HG02759 (cell line): ENCODE data around the gene FOLR1.

Source experiments
- ATAC-seq: cut with Tn5 transposase; IDR thresholded peaks from one replicate; pipeline ENCODE4 v1.9.1; 2021; ENCODE audit warnings: mild to moderate bottlenecking, moderate library complexity; ENCODE audit not compliant: unreplicated experiment

FOLR1 gene

DNA sequence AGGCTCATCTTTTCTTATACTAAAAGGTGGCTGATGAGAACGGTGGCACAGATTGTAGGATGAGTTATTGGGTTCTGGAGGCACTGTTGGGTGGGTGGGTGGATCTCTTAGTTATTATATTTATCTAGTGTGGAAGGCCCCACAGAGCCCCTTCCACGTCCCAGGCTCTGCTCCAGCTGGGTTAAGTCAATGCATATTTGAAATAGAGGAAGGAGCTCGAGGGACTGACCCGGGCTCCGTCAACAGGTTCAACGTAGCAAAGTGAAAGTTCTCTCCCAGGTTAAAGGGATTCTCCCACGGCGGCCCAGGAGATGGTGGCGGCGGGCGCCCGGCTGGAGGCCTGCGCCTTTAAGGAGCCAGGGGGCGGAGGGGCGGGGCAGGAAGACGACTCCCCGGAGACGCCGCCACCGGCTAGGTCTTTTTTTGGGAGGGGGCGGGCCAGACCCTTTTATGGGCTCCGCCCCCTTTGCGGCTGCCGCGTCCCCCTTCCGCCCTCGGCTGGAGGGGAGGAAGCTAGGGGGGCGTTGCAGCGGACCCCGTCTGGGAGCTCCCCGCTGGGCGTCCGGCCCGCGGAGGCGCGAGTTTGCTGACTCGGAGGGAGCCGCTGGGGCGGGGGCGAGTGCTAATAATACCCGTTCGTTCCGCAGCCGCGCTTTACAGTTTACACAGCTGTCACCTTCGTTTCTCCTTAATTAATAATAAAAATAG, 31.1 kb downstream of the FOLR1 start:
- ATAC-seq, result peak; percentile 76

DNA sequence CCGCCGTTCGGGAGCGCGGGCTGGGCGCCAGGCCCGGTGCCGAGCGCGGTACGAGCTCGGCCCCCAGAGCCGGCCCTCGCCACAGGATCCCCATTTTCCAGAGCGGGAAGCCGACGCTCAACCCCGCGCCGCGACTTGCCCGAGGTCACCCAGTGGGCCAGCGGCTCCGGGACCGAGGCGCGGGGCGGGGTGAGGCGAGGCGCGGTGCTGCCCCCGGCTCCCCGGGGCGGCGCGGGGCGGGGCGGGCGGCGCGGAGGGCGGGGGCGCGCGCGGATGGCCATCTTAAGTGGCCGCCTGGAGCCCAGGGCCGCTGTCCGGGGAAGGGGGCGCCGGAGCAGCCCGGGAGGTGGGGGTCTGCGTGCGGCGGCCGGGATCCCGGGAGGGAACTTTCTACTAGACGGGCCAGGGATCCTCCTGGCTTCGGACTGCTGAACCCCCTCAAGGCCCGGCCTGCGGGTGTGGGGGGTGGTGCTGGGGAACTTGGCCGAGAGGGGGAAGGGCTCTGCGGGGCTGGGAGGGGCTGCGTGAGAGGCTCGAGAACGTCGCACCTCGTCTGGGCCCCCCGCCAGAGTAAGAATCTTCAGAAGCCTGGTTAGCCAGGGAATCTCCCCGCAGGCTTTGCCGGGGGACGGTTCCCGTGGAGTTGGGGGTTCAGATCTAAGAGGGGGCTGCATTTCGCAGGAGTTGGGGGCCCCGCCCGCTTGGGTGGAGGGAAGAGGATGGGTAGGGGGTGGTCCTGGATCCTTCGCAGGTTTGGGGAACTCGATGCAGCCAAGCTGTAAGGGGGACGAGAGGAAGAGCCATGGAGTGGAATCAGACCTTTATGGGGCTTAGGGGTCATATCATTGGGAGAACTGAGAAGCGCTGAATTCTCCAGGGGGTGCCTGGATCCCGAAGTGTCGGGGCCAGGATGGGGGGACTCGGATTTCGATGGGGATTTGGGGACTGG, 31.9 kb downstream of the FOLR1 start:
- ATAC-seq, result peak; percentile 64

DNA sequence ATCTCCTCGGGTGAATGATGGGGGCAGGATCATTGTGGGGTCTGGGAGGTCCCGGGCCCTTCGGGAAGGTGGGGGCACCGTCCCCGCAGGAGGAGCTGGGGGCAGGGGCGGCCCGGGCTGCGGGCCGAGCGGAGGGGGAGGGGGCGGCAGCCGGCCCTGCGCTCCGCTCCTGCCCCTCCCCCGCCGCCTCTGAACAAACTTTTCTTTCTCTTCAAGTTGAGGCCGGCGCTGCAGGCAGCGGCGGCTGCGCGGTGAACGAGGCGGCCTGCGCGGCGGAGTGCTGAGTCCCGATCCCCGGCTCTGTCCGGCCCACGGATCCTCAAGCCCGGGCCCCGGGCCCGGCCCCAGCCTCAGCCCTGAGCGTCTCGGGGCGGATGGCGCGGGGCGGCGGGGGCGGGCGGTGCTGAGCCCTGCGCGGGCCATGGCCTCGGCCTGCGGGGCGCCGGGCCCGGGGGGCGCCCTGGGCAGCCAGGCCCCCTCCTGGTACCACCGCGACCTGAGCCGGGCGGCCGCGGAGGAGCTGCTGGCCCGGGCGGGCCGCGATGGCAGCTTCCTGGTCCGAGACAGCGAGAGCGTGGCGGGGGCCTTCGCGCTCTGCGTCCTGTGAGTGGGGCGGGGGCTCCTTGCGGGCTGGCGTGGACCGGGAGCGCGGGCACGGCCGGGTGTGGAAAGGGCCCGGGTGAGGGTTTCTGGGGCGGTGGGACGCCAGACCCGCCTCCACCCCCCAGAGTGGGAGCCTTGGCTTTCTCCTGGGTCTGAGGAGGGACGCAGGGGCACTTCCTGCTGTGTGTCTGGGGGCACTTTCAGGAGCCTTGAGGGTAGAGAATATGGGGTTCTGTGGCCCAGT, 32.8 kb downstream of the FOLR1 start, which contains the start of gene INPPL1:
Gene INPPL1 (plus strand): TSS at position 204 of the 847 bp plus-strand sequence. CDS start 218 bp downstream, at position 422.
- ATAC-seq, result no peak

DNA sequence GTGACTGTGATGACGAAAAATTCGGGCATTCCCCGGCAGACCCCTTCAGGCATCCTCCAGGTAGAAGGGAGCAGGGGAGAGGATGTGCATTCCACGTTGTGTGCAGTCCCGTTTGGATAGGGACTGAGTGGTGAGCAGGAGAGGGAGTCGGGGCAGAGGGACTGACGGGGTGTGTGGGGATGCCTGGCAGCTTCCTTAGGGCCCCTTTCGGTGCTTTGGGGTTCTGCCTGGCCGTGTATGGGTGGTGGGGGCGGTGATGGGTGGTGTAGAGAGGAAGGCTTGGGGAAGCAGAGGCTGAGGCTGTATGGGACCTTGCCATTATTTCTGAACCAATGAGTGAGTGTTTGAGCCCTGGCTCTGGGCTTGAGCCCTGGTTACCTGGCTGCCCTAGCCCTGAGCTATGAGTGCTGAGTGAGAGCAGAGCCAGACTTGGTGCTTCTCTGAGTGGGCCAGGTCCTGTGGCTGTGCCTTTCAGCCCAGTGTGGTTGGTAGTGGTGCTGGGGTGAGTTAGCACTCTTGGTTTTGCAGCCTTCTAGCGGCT, 33.5 kb downstream of the FOLR1 start:
- ATAC-seq, result no peak

DNA sequence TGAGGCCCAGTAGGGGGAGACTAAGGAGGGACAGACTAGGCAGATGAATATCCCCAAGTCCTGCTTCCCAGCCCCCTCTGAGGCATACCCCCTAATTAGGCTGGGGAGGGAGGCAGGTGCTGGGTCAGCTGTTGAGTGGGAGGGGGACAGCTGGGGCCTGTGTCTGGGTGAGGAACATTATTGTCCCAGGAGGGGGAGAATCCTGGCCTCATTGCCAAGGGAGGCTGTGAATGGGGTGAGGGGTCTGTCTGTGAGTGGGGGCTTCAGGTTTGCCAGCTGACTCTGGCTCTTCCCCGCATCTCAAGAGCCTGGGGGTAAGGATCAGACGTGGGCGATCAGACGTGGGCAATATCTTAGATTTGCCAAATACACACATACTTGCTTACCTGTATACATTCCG, 34.8 kb downstream of the FOLR1 start:
- ATAC-seq, result no peak

DNA sequence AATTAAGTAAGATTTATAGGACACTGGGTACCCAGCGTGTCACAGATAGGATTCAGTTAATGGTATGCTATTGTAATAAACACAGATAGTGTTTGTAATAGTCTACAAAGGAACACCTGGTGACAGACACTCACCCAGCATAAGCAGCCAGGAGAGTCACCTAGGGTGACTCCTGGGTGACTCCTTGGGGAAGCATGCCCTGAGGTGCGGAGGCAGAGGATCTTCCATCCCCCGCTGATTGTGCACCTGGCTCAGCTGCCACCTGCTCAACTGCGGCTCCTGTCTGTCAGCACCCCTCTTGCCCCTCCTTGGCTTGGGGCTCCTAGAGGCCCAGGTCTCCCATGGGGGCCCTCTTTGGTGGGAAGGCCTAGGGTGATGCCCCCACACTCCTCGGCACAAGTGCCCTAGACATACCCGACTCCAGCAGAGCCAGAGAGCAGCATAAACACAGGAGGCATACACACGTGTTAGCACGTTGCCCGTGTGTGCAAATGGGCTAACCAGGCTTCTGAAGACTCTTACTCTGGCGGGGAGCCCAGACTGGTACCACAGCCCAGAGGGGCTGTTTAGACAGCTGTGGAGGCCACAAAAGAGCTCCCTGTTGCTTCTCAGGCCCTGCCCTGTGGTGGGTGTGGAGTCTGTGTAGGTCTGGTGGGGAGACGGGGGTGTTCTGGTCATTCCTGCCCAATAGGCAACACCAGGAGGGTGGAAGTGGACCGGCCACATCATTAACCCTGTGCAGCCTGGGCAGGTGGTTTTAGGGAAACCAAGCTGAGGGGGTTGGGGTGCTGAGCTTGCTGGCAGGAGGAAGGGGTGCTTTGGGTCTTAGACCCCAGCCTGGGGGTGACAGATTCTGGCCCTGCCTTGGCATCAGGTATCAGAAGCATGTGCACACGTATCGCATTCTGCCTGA, 35.6 kb downstream of the FOLR1 start:
- ATAC-seq, result no peak

DNA sequence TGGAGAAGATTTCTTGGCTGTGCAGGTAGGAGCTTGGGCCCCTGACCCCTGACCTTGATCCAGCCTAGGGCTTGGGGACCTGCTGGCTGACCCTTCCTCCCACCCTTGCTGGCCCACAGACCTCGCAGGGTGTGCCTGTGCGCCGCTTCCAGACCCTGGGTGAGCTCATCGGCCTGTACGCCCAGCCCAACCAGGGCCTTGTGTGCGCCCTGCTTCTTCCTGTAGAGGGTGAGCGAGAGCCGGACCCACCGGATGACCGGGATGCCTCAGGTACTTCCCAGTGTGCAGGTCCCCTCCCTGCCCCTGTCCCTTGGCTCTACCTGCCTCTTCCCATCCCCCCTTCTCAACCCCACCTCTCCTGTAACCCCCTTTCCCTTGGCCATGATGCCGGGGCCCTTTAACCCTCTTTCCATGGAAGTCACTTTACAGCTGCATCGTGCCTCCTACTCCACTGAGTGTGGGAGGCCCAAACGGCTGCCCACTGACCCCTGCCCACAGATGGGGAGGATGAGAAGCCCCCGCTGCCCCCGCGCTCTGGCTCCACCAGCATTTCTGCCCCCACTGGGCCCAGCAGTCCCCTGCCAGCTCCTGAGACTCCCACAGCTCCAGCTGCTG, 36.4 kb downstream of the FOLR1 start:
- ATAC-seq, result no peak

DNA sequence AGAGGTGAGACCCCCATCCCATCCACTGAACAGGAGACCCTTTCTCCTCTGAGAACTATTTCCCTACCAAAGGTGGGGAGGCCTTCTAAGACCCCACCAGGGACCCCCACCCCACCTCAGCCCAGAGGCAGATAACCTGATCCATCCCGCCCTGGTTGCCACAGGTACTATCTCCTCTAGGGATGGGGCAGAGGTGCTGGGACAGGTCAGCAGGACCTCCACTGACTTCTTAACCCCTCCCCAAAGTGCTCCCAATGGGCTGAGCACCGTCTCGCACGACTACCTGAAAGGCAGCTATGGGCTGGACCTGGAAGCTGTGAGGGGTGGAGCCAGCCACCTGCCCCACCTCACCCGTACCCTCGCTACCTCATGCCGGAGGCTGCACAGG, 36.9 kb downstream of the FOLR1 start:
- ATAC-seq, result no peak

DNA sequence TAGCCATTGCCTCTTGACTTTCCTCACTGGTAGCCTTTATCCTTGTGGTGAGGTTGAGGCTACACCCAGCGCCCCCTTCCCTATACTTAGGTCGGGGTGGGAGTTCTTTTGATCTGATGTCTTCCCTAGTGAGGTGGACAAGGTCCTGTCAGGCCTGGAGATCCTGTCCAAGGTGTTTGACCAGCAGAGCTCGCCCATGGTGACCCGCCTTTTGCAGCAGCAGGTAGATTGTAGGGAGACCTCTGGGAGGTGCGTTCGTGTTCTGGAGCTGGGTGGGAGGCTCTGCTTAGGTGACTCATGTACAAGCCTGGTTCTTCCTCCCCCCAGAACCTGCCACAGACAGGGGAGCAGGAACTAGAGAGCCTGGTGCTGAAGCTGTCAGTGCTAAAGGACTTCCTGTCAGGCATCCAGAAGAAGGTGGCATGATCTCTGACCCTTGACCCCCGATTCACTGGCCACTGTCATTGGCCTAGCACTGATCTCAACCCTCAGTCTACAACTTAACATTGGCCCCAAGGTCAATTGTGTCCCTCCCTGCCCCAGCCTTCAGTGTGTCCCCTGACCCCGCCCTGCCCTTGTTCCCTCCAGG, 37.5 kb downstream of the FOLR1 start:
- no peak for ATAC-seq

DNA sequence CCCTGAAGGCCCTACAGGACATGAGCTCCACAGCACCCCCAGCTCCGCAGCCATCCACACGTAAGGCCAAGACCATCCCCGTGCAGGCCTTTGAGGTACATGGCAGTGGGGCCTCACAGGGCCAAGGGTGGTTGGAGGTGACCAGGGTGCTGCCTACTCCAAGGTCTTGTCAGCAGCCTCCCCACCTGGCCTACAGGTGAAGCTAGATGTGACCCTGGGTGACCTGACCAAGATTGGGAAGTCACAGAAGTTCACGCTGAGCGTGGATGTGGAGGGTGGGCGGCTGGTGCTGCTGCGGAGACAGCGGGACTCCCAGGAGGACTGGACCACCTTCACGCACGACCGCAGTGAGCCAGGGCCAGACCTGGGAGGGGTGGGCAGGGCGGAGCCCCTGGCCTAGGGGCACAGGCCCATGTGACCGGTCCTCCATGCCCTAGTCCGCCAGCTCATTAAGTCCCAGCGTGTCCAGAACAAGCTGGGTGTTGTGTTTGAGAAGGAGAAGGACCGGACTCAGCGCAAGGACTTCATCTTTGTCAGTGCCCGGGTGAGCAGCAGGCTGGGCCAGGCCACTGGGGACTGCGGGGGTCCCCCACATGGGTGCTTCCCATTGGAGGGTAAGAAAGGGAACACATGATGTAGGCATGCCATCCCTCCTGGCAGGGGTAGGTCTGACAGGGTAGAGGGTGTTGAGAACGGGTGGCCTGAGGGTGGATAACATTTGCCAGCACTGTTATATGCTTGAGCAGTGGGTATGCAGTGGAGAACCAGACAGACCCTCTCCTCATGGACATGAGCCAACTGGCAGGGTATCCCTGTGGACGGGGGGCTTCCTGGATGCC, 38.2 kb downstream of the FOLR1 start:
- ATAC-seq, result no peak

DNA sequence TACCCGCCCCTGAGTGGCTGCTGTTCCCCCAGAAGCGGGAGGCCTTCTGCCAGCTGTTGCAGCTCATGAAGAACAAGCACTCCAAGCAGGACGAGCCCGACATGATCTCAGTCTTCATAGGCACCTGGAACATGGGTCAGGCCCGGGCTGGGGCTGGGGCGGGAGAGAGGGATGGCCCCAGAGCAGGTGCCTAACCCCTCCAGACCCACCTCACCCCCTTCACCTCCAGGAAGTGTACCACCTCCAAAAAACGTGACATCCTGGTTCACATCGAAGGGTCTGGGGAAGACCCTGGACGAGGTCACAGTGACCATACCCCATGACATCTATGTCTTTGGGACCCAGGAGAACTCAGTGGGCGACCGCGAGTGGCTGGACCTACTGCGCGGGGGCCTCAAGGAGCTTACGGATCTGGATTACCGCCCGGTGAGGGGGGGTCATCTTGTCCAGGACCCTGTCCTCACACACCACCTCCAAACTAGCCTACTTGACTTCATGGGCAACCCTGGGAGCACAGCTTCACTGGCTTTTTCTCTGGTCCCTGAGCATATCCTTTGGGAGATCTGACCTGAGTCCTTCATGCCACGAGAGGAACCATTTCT, 38.9 kb downstream of the FOLR1 start:
- ATAC-seq, result no peak

DNA sequence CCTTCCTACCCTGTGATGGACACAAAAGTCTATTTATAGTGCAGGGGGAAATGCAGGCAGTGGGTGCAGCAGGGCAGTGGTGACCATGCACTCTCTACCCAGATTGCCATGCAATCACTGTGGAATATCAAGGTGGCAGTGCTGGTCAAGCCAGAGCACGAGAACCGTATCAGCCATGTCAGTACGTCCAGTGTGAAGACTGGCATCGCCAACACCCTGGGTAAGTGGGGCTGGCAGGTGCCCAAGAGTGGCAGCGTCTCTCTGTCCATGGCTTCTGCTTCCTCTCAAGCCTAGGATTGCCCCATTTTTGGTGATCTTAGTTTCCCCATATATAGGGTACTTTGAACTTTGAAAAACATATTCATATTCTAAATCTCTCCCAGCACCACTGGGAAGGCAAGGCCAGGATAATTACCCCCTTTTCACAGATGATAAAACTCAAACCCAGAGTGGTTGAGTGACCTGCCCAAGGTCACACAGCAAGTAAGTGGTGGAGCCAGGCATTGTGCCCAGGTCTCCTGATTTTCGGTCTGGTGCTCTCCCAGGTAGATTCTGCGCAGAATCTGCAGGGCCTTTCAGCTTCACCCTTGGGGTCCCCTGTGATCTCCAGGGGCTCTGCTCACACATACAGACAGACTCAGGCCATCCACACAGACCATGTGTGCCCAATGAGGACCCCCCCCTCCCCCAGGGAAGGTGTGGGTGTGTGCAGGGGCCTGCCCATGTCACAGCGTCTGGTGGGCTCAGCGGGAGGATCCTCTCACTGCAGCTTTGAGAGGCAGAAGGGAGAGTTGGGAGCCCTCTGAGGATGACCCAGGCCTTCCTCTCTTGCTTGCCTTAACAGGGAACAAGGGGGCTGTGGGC, 39.7 kb downstream of the FOLR1 start:
- no peak for ATAC-seq

DNA sequence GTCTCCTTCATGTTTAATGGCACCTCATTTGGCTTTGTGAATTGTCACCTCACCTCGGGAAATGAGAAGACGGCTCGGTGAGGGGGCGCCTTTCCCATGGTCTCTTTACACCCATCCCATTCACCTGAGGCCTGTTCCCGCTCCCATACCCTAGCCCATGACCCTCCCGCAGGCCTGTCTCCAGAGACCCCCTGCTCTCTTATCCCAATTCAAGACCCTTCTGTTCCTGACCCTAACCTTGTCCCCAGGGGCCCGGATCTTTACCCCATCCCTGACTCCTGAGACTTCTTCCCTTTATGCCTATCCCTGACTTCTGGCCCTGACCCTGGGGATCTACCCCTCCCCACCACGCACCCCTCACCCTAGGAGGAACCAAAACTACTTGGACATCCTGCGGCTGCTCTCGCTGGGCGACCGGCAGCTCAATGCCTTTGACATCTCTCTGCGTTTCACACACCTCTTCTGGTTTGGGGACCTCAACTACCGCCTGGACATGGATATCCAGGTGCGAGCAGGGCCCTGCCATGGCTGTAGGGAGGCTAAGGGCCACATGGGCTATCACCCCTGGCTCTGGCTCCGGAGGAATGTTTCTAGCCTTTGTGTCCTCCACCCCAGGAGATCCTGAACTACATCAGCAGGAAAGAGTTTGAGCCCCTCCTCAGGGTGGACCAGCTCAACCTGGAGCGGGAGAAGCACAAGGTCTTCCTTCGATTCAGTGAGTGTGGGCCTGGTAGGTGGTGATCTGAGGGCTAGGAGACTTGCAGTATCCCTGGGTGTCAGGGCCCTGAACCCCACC, 40.5 kb downstream of the FOLR1 start:
- ATAC-seq, result no peak

DNA sequence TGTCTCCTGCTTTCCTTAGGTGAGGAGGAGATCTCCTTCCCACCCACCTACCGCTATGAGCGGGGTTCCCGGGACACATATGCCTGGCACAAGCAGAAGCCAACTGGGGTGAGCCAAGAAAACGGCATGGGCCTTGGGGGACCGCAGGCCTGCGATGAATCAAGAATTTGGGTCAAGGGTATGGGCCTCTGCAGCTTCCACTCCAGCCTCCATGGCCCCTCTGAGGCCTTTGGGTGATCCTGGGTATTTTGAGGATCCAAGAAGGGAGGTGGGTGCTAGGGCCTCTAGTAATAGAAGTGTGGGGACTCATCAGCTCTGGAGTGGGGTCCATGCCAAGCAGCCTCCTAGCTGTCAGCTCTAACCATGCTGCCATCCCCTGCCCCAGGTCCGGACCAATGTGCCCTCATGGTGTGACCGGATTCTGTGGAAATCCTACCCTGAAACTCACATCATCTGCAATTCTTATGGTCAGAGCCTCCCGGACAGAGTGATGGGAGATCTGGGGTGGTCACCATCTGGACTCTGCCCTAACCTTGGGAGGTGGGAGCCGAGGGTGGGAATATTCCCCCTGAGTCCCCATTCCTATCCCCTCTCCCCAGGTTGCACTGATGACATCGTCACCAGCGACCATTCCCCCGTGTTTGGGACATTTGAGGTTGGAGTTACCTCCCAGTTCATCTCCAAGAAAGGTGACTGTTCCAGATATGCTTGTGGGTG, 41.3 kb downstream of the FOLR1 start:
- no peak for ATAC-seq

DNA sequence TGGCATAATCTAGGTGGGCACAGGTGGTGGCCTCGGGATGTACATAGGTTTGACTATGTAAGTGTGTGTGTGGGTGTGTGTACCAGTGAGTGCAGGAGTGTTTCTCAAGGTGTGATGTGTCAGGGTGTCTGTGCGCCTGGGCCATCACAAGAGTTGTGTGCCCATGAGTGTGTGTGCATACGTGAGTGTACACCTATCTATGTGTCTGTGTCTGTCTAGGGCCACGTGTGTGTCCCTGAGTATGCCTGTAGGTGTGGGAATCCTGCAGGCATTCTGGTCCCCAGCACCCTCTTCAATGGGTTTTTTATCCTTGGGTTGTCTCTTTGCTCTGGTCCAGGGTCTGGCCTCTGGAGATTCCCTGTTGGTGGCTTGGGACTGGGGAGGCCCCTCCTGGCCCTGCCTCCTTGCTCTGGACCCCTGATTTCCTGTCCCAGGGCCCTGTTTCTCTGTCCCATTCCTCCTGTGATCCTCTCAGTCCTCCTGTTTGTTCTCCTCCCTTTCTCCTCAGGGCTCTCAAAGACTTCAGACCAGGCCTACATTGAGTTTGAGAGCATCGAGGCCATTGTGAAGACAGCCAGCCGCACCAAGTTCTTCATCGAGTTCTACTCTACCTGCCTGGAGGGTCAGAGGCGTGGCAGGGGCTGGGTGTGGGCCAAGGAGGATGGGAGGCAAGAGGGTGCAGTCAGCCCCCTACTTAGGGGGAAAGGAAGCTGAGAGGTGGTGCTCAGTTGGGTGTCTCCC, 42.0 kb downstream of the FOLR1 start:
- no peak for ATAC-seq
